Measurements from ENCODE around the gene PAX7.
"Not testable (repeated sequence)": the region's sequence is repeated elsewhere in the genome, so short reads cannot be mapped to it uniquely, and the experiment has no call there.

The PAX7 gene

DNA sequence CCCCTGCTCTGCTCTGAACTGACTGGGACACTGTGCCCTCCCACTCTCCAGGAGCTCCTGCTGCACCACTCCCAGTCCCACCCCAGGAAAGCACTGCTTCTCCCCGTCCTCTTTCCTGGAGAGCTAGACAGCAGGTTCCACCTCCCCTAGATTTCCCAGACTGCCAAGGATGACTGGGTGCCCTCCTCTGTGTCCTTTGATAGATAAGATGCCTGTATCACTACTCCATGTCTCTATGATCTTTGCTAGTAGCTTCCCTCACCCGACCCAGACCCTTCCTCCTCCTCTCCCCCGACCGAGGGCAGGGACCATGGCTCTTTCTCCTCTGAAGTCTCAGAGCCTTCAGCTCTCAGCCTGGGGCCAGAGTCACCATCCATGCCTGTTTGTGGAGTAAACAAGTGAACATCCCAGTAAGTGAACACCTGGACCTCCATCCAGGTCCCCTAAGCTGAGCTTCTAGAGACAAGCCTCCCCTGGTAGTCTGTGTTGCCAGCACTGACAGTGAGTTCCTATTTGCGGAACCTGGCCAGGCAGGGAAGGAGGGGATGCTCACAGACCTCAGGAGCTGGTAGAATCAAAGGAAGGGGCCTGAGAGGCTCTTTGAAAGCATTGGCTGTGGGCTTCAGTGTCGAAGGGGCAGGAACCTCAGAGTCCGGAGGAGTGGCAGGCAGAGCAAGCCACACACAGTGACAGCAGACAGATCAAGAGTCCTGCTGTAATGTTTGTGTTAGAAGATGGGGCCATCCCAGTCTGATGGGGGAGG lies 104.0 kb downstream of the PAX7 start:
- DNase-seq = no peak

GRCh38 chr1:18735224-18735997 lies 104.8 kb downstream of the PAX7 start:
- DNase-seq = no peak

DNA sequence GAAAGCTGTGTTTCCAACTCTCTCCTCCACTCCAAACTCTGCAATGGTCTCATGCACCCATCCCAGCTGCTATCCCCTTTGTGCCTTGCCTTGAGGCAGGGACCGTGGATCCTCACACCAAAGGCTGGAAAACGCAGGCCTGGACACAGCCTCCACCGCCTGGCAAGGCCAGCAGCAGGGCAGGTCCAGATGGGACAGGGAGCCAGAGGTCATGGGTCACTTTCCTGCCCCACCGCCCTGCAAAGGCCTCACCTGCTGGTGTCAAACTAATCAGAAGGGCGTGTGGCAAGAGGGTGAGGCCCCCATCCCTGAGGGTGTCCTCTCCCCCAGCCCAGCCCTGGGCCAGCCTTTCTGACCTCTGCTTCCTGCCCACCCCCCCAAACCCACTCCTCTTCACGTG lies 106.3 kb downstream of the PAX7 start:
- no peak for DNase-seq

- no peak for DNase-seq
Observed at GRCh38 chr1:18738126-18738525, 107.5 kb downstream of the PAX7 start.

GRCh38 chr1:18738617-18739016 lies 108.0 kb downstream of the PAX7 start:
- no peak for DNase-seq

- DNase-seq = no peak
Observed at GRCh38 chr1:18739408-18739807, 108.8 kb downstream of the PAX7 start.

GRCh38 chr1:18739897-18740296 lies 109.3 kb downstream of the PAX7 start:
- DNase-seq = no peak

- DNase-seq = no peak
Observed at GRCh38 chr1:18740617-18741016, 110.0 kb downstream of the PAX7 start.

DNA sequence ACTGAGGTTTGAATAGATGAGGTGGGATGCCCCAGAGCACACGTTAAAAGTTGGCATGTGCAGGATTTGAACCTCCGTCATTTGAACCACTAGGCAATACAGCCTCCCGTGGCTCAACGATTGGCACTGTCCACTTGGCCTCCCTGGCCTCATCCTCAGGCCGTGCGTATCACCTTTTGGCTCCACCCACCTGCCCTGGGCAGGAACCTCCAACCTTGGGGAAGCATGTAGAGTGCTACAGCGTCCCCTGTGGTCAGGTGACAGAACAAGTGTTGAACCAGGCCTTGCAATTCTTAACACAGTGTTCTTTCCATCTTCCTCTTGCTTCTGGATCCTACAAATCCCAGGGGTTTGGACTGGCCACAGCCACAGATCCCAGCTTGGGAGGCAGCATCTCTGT lies 112.6 kb downstream of the PAX7 start:
- no peak for DNase-seq

DNA sequence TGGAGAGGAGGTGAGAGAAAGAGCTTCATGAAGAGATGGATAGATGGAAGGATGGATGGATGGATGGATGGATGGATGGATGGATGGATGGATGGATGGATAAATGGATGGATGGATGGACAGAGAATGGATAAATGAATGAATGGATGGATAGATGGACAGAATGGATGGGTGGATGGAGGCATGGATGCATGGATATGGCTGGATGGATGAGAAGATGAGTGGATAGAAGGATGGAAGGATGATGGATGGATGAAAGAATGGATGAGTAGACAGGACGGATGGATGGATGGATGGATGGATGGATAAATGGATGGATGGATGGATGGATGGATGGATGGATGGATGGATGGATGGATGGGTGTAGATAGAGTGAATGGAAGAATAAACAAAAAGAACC lies 113.7 kb downstream of the PAX7 start:
- DNase-seq = not testable (repeated sequence)

- no peak for DNase-seq
Observed at GRCh38 chr1:18746981-18747380, 116.3 kb downstream of the PAX7 start.

- no peak for DNase-seq
Observed at GRCh38 chr1:18747671-18748070, 117.0 kb downstream of the PAX7 start.

GRCh38 chr1:18748435-18748834 lies 117.8 kb downstream of the PAX7 start:
- DNase-seq = no peak

DNA sequence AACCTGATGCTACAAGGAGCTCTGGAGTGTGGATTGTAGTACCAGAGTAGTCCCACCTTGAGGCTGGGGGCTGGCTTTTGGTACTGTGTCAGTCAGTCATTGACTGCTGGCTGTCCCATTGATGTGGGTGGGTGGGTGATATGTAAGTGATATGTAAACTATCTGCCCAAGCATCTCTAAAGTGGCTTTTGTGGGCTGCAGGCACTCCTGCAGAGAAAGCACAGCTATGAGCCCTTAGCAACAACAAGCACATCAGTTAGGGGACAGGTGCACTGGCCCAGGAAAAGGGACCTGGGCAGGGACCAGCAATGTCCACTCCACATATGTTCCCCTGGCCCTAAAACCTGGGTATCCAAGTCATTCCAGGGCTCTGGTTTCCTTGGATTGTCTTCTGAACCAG lies 118.9 kb downstream of the PAX7 start:
- DNase-seq = no peak

DNA sequence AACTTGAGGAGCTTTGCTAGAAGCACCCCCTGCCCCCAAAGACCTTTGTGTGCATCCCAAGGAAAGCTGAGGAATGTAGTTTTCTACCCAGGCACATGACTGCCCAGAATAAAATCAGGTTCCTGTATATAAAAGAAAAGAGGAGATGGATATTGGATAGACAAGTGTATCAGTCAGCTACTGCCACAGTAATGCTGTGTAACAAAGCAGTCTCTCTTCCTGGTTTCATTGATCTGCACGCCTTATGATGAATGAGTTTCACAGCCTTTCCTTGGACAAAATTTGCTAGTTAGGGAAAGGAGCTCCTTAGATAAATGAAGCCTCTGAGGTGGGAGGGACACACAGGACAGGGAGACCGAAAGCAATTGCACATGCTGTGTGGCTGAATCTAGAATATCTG lies 120.0 kb downstream of the PAX7 start:
- no peak for DNase-seq

DNA sequence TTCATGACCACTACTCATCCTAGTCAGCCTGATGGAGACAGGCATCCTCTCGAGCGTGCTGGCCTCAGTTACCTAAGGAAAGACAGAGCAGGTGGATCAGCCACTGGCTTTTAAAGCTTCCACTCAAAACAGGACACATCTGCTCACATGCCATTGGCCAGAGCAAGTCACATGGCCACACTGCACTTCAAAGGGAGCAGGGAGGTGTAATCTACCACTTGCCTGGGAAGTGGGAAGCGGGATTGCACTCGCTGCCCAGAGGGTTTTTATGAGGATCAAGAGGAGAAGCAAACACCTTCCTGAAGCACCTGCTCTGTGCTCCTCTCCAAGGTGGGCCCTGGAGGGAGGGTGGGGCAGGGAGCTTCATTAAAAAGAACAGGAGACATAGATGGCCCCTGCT lies 120.8 kb downstream of the PAX7 start:
- no peak for DNase-seq

DNA sequence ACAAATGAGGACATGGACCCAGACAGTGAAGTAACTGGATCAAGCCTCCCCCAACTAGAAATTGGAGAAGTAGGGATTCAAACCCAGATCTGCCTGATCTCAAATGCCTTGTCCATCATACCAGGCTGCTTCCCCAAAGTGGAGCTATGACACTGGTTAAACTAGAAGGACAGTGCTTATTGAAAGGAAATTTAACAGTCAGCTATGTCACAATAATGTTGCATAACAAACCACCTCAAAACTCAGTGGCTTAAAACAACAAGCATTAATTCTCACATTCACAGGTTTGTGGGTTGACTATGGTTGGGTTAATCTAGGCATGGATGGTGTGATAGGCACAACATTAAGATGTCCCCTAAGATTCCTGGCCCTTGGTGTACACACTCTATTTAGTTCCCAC lies 121.8 kb downstream of the PAX7 start:
- DNase-seq = no peak

GRCh38 chr1:18760156-18760555 lies 129.5 kb downstream of the PAX7 start:
- no peak for DNase-seq

GRCh38 chr1:18761948-18762840 lies 131.5 kb downstream of the PAX7 start:
- DNase-seq = no peak

DNA sequence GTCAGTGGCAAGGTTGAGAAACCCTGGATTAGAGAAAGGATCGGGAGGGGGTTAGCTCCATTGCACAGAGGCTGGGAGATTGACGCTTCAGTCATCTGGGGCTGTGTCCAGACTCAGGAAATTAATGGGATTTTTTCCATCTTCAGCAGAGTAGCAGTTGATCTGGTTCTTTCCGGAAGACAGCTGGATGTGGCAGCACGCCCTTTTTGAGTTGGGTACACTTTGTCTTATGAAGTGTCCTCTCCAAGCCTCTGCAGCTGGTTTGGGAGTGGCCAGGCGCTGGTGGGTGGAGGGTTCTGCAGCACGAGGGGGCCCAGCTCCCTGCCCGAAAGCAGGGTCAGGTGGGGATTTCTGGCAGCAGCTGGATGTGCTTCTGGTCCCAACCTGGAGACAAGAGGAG lies 133.7 kb downstream of the PAX7 start:
- no peak for DNase-seq

DNA sequence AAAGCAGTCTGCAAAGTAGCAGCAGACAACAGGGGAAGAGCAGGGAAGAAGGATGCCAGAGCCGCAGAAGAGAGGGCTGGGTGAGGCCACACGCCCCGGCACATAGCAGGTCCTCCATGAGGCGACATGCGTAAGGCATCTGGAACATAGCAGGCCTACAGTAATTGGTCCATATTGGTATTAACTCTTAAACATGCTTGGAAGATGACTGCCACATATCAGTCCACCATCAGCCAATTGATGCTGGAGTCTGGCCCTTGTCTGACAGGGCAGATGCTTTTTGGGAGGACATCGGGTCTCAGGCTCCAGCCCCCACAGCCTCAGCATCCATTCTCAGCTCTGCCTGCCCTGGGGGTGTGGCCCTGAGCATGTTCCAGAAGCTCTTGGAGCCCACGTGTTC lies 135.1 kb downstream of the PAX7 start:
- DNase-seq = no peak

GRCh38 chr1:18766328-18766727 lies 135.7 kb downstream of the PAX7 start:
- no peak for DNase-seq

DNA sequence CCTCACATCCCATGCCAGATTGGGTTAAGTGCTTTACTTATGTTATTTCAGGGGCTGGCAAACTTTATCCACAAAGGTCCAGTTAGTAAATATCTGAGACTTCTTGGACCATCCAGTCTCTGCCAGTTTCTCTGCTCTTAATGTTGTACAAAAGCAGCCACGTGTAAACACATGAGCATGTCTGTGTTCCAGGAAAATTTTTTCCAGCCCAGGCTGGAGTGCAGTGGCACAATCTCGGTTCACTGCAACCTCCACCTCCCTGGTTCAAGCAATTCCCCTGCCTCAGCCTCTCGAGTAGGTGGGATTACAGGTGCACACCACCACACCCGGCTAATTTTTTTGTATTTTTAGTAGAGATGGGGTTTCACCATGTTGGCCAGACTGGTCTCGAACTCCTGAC lies 136.9 kb downstream of the PAX7 start:
- not testable (repeated sequence) for DNase-seq

DNA sequence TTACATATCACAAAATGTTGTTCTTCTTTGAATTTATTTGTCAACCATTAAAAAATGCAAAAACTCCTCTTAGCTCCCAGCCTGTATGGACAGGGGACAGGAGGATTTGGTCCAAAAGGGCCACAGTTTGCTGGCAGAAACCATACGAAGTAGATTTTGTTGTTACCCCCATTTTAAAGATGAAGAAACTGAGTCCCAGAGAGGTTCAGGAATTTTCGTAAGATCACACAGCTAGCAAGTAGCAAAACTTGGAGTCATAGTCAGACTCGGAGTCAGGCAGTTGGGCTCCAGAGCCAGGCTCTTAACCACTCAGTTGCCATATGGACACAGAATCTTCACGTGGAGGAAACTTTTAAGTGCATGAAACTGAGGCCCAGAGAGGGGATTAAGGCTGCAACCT lies 137.4 kb downstream of the PAX7 start:
- no peak for DNase-seq
